K562 (cell line): ENCODE data around the gene HMGB1. TPM values are rescaled to one million over a fixed set of nuclear protein-coding genes. Genes with fewer than 3 reads are reported as not detected.

Experiments
- CBX5 ChIP-seq: IDR thresholded peaks from 2 replicates; pipeline ENCODE4 v1.6.1; 2014; ENCODE audit warnings: low read depth, borderline replicate concordance
- DMBX1 ChIP-seq: fragments of 250-450 bp; sonication (Bioruptor Pico); IDR thresholded peaks from 2 replicates; pipeline ENCODE4 v1.8.0; 2022; ENCODE audit warnings: inconsistent platforms, mild to moderate bottlenecking, moderate library complexity, borderline replicate concordance
- ELF4 ChIP-seq: fragments of 450-650 bp; formaldehyde crosslinking; IDR thresholded peaks from 2 replicates; pipeline ENCODE4 v1.4.0; 2022; ENCODE audit warnings: missing genetic modification characterization
- HLTF ChIP-seq: fragments of 450-650 bp; IDR thresholded peaks from 2 replicates; pipeline ENCODE4 v1.6.1; 2016
- HOMEZ ChIP-seq: fragments of 250-450 bp; sonication (Bioruptor Pico); IDR thresholded peaks from 2 replicates; pipeline ENCODE4 v1.4.0; 2020; ENCODE audit warnings: mild to moderate bottlenecking, moderate library complexity
- IRF1 ChIP-seq: sonication (generic); formaldehyde crosslinking; IDR thresholded peaks from 2 replicates; pipeline ENCODE4 v1.8.0; 2022; ENCODE audit warnings: missing genetic modification reagents, mild to moderate bottlenecking, borderline replicate concordance
- NR1H2 ChIP-seq: sonication (generic); formaldehyde crosslinking; IDR thresholded peaks from 2 replicates; pipeline ENCODE4 v1.4.0; 2020; ENCODE audit warnings: mild to moderate bottlenecking, missing genetic modification reagents
- POLR2AphosphoS5 ChIP-seq: IDR thresholded peaks from 2 replicates; pipeline ENCODE4 v1.6.1; 2011; ENCODE audit warnings: mild to moderate bottlenecking, low read depth, low read length, moderate library complexity; ENCODE audit not compliant: control insufficient read depth, insufficient read depth
- RBM15 ChIP-seq: fragments of 200-400 bp; formaldehyde crosslinking; IDR thresholded peaks from 2 replicates; pipeline ENCODE4 v1.6.1; 2018; ENCODE audit warnings: mild to moderate bottlenecking, low read length, moderate library complexity; ENCODE audit not compliant: insufficient read depth
- RBM17 ChIP-seq: fragments of 200-400 bp; formaldehyde crosslinking; IDR thresholded peaks from 2 replicates; pipeline ENCODE4 v1.6.1; 2017; ENCODE audit warnings: low read depth, mild to moderate bottlenecking, low read length, borderline replicate concordance
- REST ChIP-seq, 2 experiments: fragments of 450-650 bp; formaldehyde crosslinking in 1 of 2; IDR thresholded peaks; 2 replicates each; pipeline versions ENCODE4 v1.4.0 to v1.6.1; 2014 to 2020; ENCODE audit warnings: mild to moderate bottlenecking in 2 of 2, borderline replicate concordance in 1 of 2, low read depth in 1 of 2
- RFX1 ChIP-seq: fragments of 450-650 bp; IDR thresholded peaks from 2 replicates; pipeline ENCODE4 v1.6.1; 2016; ENCODE audit warnings: mild to moderate bottlenecking, moderate library complexity
- SMARCE1 ChIP-seq: fragments of 450-650 bp; IDR thresholded peaks from 2 replicates; pipeline ENCODE4 v1.7.1; 2016; ENCODE audit warnings: mild to moderate bottlenecking
- ZNF253 ChIP-seq: fragments of 250-450 bp; sonication (Bioruptor Pico); conservative IDR thresholded peaks from 2 replicates; pipeline ENCODE4 v1.6.1; 2021; ENCODE audit warnings: mild to moderate bottlenecking
- ZNF444 ChIP-seq: fragments of 250-450 bp; sonication (Bioruptor Pico); IDR thresholded peaks from 2 replicates; pipeline ENCODE4 v1.4.0; 2020; ENCODE audit warnings: mild to moderate bottlenecking, moderate library complexity
- ZNF780A ChIP-seq: fragments of 250-450 bp; sonication (Bioruptor Pico); IDR thresholded peaks from 2 replicates; pipeline ENCODE4 v1.5.0; 2021; ENCODE audit warnings: mild to moderate bottlenecking
- ZSCAN32 ChIP-seq: fragments of 450-650 bp; formaldehyde crosslinking; IDR thresholded peaks from 2 replicates; pipeline ENCODE4 v1.4.0; 2020; ENCODE audit warnings: mild to moderate bottlenecking, moderate library complexity
- polyA plus RNA-seq, 8 experiments: library from polyadenylated mRNA; depleted of rRNA in 4 of 8; stranded (reverse) in 5 of 8; unstranded in 3 of 8; fragments of >200 nt; fragmentation: Nextera tagmentation in 2 of 8; fragmentation: Illumina TruSeq in 1 of 8; extraction: Ambion mirVana in 2 of 8; extraction: Trizol in 1 of 8; gene quantifications; 2 replicates each; pipeline versions ENCODE4 v1.2.1 to v1.2.3, GENCODE V29; 2011 to 2014; ENCODE audit warnings: inconsistent platforms in 1 of 8, missing spikeins in 1 of 8
- total RNA-seq, 7 experiments: library from RNA; depleted of rRNA in 6 of 7; stranded (reverse); fragments of >200 nt in 6 of 7; fragmentation: Illumina TruSeq in 2 of 7; extraction: Trizol in 2 of 7; gene quantifications; 2 replicates each; pipeline versions ENCODE4 v1.2.1 to v1.2.3, GENCODE V29; 2011 to 2021; ENCODE audit warnings: low replicate concordance in 1 of 7

HMGB1 gene
- total and polyA plus RNA-seq, 9 of the 15 experiments (the other 6 are each of a cell fraction or from before 2014, with no cell fraction given) = 442 to 1,896 (median 933) TPM

- TF ChIP-seq REST (IDR thresholded peaks at IDR 0.05; ENCODE audit: borderline replicate concordance) (peak; percentile 16; the same call in 1 of the 2 replicates), REST (CRISPR knock-in tag; IDR thresholded peaks at IDR 0.05; ENCODE audit: low read depth) (no peak), ELF4 (CRISPR knock-in tag) (no peak), RBM15 (no peak), HOMEZ (CRISPR knock-in tag) (no peak), RBM17 (no peak), RFX1 (no peak), IRF1 (CRISPR knock-in tag) (peak; percentile 51; the same call in 1 of the 2 replicates), ZSCAN32 (no peak), DMBX1 (CRISPR knock-in tag) (no peak), POLR2AphosphoS5 (no peak), ZNF253 (CRISPR knock-in tag) (no peak), HLTF (no peak), ZNF444 (CRISPR knock-in tag) (no peak), NR1H2 (no peak), ZNF780A (CRISPR knock-in tag) (no peak), SMARCE1 (no peak), CBX5 (no peak)
These were observed 57.2 kb downstream of the HMGB1 start (continued) for GRCh38 chr13:30408319-30409101.
